PFSK-1 (cell line): ENCODE results near the gene MAMDC4.

ENCODE experiments used
- REST ChIP-seq, 2 experiments: IDR thresholded peaks; 2 replicates each; pipeline versions ENCODE4 v1.6.1 to v1.8.0; 2011 to 2012; ENCODE audit warnings: low read depth in 2 of 2, low read length in 2 of 2, control low read depth in 1 of 2, inconsistent platforms in 1 of 2, mild to moderate bottlenecking in 1 of 2, moderate library complexity in 1 of 2; ENCODE audit not compliant: insufficient read depth in 1 of 2
- TAF1 ChIP-seq: IDR thresholded peaks from 2 replicates; pipeline ENCODE4 v1.6.1; 2012; ENCODE audit warnings: low read length, control low read depth, borderline replicate concordance; ENCODE audit not compliant: insufficient read depth

DNA sequence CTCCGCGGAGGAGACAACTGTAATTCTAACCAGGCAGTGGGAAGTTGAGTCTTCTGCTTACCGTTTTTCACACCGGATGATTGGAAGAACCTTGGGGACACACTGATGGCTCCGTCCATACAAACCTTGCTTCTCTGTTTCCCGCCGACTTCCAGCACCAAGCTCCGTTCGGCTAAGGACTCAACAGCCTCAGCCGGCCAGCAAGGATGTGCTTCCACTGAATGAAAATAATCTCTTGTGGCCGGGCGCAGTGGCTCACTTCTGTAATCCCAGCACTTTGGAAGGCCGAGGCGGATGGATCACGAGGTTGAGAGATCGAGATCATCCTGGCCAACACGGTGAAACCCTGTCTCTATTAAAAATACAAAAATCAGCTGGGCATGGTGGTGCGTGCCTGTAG is 15.8 kb downstream of the MAMDC4 start:
- TF ChIP-seq TAF1, result no peak
- no peak for TF ChIP-seq REST (IDR thresholded peaks at IDR 0.05; ENCODE audit: insufficient read depth in 1 of 2, low read depth in 2 of 2, low read length in 2 of 2)
